ENCODE measurements around the gene FADD.

The FADD gene

GRCh38 chr11:70202920-70203750, at the start of gene FADD:
FADD (plus strand) TSS chr11:70203296; CDS start chr11:70203460, 164 bp downstream.
- peak; percentile 94 for DNase-seq

GRCh38 chr11:70155386-70155785, 47.7 kb upstream of the FADD start:
- no peak for DNase-seq

- DNase-seq = no peak
Measured at GRCh38 chr11:70156291-70157037, 46.6 kb upstream of the FADD start.

GRCh38 chr11:70158201-70158600, 44.9 kb upstream of the FADD start:
- no peak for DNase-seq

- no peak for DNase-seq
Measured at GRCh38 chr11:70158757-70159389, 44.2 kb upstream of the FADD start.

GRCh38 chr11:70159627-70160570, 43.2 kb upstream of the FADD start:
- DNase-seq = peak; percentile 60

GRCh38 chr11:70161043-70161625, 42.0 kb upstream of the FADD start:
- DNase-seq = no peak

GRCh38 chr11:70164705-70165104, 38.4 kb upstream of the FADD start:
- DNase-seq = no peak

- DNase-seq = no peak
Measured at GRCh38 chr11:70167120-70167519, 36.0 kb upstream of the FADD start.

GRCh38 chr11:70167723-70168404, 35.2 kb upstream of the FADD start:
- no peak for DNase-seq

- DNase-seq = no peak
Measured at GRCh38 chr11:70168405-70168754, 34.7 kb upstream of the FADD start.

- DNase-seq = peak; percentile 18
Measured at GRCh38 chr11:70169127-70169526, 34.0 kb upstream of the FADD start.

GRCh38 chr11:70169632-70170031, 33.5 kb upstream of the FADD start:
- no peak for DNase-seq

GRCh38 chr11:70170596-70171210, 32.4 kb upstream of the FADD start:
- no peak for DNase-seq

GRCh38 chr11:70173018-70173417, 30.1 kb upstream of the FADD start:
- DNase-seq = peak; percentile 13

- no peak for DNase-seq
Measured at GRCh38 chr11:70174547-70175235, 28.4 kb upstream of the FADD start.

- DNase-seq = no peak
Measured at GRCh38 chr11:70175236-70175698, 27.8 kb upstream of the FADD start.

- DNase-seq = no peak
Measured at GRCh38 chr11:70176940-70177689, 26.0 kb upstream of the FADD start.

- no peak for DNase-seq
Measured at GRCh38 chr11:70180906-70181305, 22.2 kb upstream of the FADD start.

- no peak for DNase-seq
Measured at GRCh38 chr11:70182266-70182665, 20.8 kb upstream of the FADD start.
